HG02571 (cell line): ENCODE results near the gene CAPS.
"Not testable (repeated sequence)": the region's sequence is repeated elsewhere in the genome, so short reads cannot be mapped to it uniquely, and the experiment has no call there.

Experiments used
- ATAC-seq: cut with Tn5 transposase; IDR thresholded peaks from one replicate; pipeline ENCODE4 v1.9.1; 2021; ENCODE audit warnings: mild to moderate bottlenecking, moderate library complexity; ENCODE audit not compliant: unreplicated experiment

The CAPS gene

GRCh38 chr19:5913739-5914357 lies at the start of gene CAPS:
Gene CAPS, plus strand, starts transcription at chr19:5914254. Its CDS starts 153 bp downstream, at chr19:5914407.
- no peak for ATAC-seq

- no peak for ATAC-seq
These were observed 49.1 kb upstream of the CAPS start for GRCh38 chr19:5864725-5865486.

- ATAC-seq = no peak
These were observed 48.3 kb upstream of the CAPS start for GRCh38 chr19:5865772-5866171.

- no peak for ATAC-seq
These were observed 46.6 kb upstream of the CAPS start for GRCh38 chr19:5867201-5868136.

DNA sequence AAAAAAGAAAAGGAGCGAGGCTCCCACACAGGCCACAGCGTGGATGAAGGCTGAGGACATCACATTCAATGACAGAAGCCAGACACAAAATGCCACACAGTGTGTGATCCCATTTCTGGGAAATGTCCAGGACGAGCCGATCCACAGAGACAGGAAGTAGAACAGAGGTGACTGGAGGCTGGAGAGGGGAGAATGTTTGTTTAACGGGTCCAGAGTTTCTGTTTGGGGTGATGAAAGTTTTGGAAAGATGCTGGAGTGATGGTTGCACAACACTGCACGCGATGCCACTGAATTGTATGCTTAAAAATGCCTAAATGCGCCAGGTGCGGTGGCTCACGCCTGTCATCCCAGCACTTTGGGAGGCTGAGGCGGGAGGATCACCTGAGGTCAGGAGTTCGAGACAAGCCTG lies 43.1 kb upstream of the CAPS start:
- no peak for ATAC-seq

- no peak for ATAC-seq
These were observed 40.3 kb upstream of the CAPS start for GRCh38 chr19:5873617-5874199.

DNA sequence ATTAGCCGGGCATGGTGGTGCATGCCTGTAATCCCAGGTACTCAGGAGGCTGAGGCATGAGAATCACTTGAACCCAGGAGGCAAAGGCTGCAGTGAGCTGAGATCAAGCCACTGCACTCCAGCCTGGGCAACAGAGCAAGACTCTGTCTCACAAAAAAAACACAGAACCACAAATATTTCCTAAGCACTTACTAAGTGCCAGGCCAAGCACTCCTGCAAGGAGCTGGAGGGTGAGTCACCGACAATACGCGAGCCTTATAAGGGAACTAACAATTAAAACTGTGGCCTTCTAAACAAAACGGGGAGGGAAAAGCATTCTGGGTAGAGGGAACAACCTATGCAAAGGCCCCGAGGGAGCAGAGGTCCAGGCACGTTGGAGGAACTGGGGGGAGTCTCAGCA lies 39.6 kb upstream of the CAPS start:
- ATAC-seq = not testable (repeated sequence)

DNA sequence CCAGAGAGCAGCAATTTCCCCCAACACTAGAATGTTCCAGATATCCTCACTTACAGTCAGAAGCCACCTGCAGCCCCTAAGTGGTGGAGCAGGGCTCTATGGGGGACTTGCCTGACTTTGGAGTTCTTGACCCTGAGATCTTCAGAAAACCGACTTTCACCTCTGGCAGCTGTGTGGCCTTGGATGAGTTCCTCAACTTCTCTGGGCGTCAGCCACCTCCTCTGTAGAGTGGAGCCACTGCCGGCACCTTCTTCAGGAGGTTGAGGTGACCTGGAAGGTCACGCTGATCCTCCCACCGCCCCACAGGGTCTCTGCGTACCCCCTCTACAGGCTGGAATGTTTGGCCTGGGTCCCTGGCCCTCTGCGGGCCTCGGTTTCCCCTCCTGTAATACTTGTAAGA lies 36.6 kb upstream of the CAPS start:
- no peak for ATAC-seq

GRCh38 chr19:5877882-5878281 lies 36.2 kb upstream of the CAPS start:
- no peak for ATAC-seq

GRCh38 chr19:5880196-5880595 lies 33.9 kb upstream of the CAPS start:
- ATAC-seq = no peak

GRCh38 chr19:5880604-5881078 lies 33.4 kb upstream of the CAPS start:
- ATAC-seq = no peak

- no peak for ATAC-seq
These were observed 32.3 kb upstream of the CAPS start for GRCh38 chr19:5881543-5882299.

DNA sequence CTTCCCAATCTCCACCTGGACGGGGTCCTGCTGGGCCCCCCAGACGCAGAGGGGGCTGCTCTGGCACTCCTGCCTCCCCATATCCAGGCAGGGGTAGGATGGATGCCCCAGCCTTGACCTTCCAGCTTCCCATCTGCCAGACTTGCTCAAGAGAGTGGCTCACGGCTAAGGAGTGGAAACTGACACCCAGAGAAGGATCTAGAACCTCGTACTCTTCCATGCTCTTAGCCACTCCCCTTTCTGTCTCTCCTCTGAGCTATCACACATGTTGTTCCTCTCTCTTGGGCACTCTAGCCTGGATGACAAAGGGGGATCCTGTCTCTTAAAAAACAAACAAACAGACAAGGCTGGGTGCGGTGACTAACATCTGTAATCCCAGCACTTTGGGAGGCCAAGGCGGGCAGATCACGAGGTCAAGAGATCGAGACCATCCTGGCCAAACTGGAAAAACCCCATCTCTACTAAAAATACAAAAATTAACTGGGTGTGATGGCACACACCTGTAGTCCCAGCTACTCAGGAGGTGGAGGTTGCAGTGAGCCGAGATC lies 31.6 kb upstream of the CAPS start:
- ATAC-seq = no peak

GRCh38 chr19:5883157-5883873 lies 30.7 kb upstream of the CAPS start:
- not testable (repeated sequence) for ATAC-seq

DNA sequence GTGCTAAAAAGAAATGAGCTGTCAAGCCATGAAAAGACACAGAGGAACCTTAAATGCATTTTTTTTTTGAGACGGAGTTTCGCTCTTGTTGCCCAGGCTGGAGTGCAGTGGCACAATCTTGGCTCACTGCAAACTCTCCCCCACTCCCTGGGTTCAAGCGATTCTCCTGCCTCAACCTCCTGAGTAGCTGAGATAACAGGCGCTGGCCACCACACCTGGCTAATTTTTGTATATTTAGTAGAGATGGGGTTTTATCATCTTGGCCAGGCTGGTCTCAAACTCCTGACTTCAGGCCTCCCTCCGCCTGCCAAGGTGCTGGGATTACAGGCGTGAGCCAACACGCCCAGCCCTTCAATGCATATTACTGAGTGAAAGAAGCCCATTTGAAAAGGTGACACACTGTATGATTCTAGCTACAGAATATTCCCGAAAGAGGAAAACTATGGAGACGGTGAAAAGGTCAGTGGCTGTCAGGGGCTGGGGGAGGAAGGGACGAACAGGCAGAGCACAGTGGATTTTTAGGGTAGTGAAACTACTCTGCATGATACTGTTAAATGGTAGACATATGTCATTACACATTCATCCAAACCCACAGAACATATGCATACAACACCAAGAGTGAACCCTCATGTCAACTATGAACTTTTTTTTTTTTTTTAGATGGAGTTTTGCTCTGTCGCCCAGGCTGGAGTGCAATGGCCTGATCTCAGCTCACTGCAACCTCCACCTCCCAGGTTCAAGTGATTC lies 29.8 kb upstream of the CAPS start:
- not testable (repeated sequence) for ATAC-seq

GRCh38 chr19:5889288-5889971 lies 24.6 kb upstream of the CAPS start:
- ATAC-seq = no peak

GRCh38 chr19:5890099-5890498 lies 24.0 kb upstream of the CAPS start:
- no peak for ATAC-seq

DNA sequence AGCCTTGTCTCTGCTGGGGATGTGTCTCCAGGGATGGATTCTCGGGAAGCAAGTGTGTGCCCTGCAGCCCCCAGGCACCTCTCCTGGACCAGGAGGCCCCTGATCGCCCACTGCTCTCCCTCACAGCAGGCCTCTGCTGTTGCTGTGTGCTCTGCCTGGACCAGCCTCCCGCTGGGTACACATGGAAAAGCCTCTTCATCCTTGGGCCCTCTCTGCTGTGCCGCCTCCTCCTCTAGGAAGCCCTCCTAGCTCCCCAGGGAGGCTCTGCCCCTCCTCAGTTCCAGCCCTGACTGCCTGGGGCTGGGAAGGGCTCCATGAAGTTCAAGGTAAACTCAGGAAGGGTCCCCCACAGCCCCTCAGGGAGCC lies 22.5 kb upstream of the CAPS start:
- no peak for ATAC-seq
